HepG2 (cell line): ENCODE data around the gene GRM1. TPM values are rescaled to one million over a fixed set of nuclear protein-coding genes. Genes with fewer than 3 reads are reported as not detected.

Experiments used
- ATAC-seq: fragments of 200-7000 bp; cut with Tn5 transposase; 3 replicates; pipeline ENCODE4 v1.9.1; 2020; ENCODE audit warnings: mild to moderate bottlenecking, moderate library complexity
- BruUV-seq: library from RNA; stranded (reverse); fragments of 400-500 nt; replicated peaks from 2 replicates; lab custom pipeline; 2021; lab: Mats Ljungman, UMichigan
- CTCF ChIA-PET: fragments of 300-600 bp; formaldehyde crosslinking; extraction: SDS; loops from one replicate; lab custom pipeline; 2021; ENCODE audit warnings: low total read pairs, inconsistent platforms, low intra/inter-chr PET ratio; lab: Yijun Ruan, JAX
- POLR2A ChIA-PET: fragments of 350-600 bp; sonication (Branson Sonifier 250); formaldehyde crosslinking; loops from one replicate; lab custom pipeline; 2020; ENCODE audit warnings: antibody characterized with exemption, inconsistent platforms; lab: Yijun Ruan, JAX
- DNase-seq: peaks from one replicate; pipeline ENCODE4 v3.0.0-alpha.2; 2015; ENCODE audit warnings: low spot score
- FAIRE-seq: peaks from 3 replicates; lab custom pipeline; 2011; peaks lifted over from hg19 to GRCh38; lab: Jason Lieb, UNC
- H2AFZ ChIP-seq: one replicate; pipeline ENCODE4 v1.6.1; 2011; ENCODE audit warnings: low read length, inconsistent platforms
- H3K27ac ChIP-seq: fragments of 300-600 bp; 3 replicates; pipeline ENCODE4 v1.8.0; 2011; ENCODE audit warnings: mixed run types, mild to moderate bottlenecking, mixed read lengths, low read length, inconsistent platforms; ENCODE audit not compliant: insufficient read depth; ENCODE audit errors: extremely low read length
- H3K27me3 ChIP-seq, 2 experiments: fragments of 200-600 bp in 1 of 2; 2 replicates in 1 of 2; 3 replicates in 1 of 2; pipeline versions ENCODE4 v1.6.0 to v1.8.0; 2011; ENCODE audit warnings: low read length in 2 of 2, mild to moderate bottlenecking in 2 of 2, moderate library complexity in 2 of 2, inconsistent platforms in 1 of 2; ENCODE audit not compliant: insufficient read depth in 2 of 2, control insufficient read depth in 1 of 2
- H3K36me3 ChIP-seq, 2 experiments: fragments of 200-600 bp in 1 of 2; replicated peaks in 1 of 2; 2 replicates in 1 of 2; 3 replicates in 1 of 2; pipeline versions ENCODE4 v1.5.1 to v1.8.0; 2011; ENCODE audit warnings: low read length in 2 of 2, inconsistent platforms in 1 of 2; ENCODE audit not compliant: insufficient read depth in 2 of 2, control insufficient read depth in 1 of 2
- H3K4me1 ChIP-seq: 2 replicates; pipeline ENCODE4 v1.5.1; 2012; ENCODE audit warnings: low read length, inconsistent platforms; ENCODE audit not compliant: insufficient read depth
- H3K4me2 ChIP-seq: 2 replicates; pipeline ENCODE4 v1.6.0; 2011; ENCODE audit warnings: low read depth, low read length, inconsistent platforms
- H3K4me3 ChIP-seq, 3 experiments: fragments of 200-600 bp in 1 of 3; sonication (generic), shearing (Covaris generic) in 1 of 3; replicated peaks in 1 of 3; 2 replicates each; pipeline ENCODE4 v1.5.1; 2011 to 2016; ENCODE audit warnings: low read length in 3 of 3, inconsistent platforms in 2 of 3, low read depth in 2 of 3, mild to moderate bottlenecking in 2 of 3, control low read depth in 1 of 3, mixed read lengths in 1 of 3; ENCODE audit not compliant: insufficient read depth in 1 of 3
- H3K79me2 ChIP-seq: one replicate; pipeline ENCODE4 v1.6.1; 2011; ENCODE audit warnings: low read length, inconsistent platforms; ENCODE audit not compliant: insufficient read depth
- H3K9ac ChIP-seq: 2 replicates; pipeline ENCODE4 v1.6.0; 2011; ENCODE audit warnings: mild to moderate bottlenecking, low read depth, low read length, inconsistent platforms; ENCODE audit not compliant: insufficient read depth
- H3K9me3 ChIP-seq: 2 replicates; pipeline ENCODE4 v1.5.1; 2012; ENCODE audit warnings: mild to moderate bottlenecking, low read length
- H4K20me1 ChIP-seq: 2 replicates; pipeline ENCODE4 v1.6.0; 2011; ENCODE audit warnings: inconsistent platforms, mild to moderate bottlenecking, low read length, moderate library complexity; ENCODE audit not compliant: insufficient read depth
- CBFB ChIP-seq: sonication (generic); formaldehyde crosslinking; IDR thresholded peaks from 2 replicates; pipeline ENCODE4 v1.4.0; 2020; ENCODE audit warnings: missing genetic modification reagents
- CEBPB ChIP-seq: IDR thresholded peaks from 2 replicates; pipeline ENCODE4 v1.6.1; 2011; ENCODE audit warnings: low read depth, low read length, improper control_type of control experiment, borderline replicate concordance
- JUN ChIP-seq: sonication (generic); formaldehyde crosslinking; IDR thresholded peaks from 2 replicates; pipeline ENCODE4 v1.4.0; 2020; ENCODE audit warnings: mild to moderate bottlenecking, missing genetic modification reagents
- KLF15 ChIP-seq: sonication (generic); formaldehyde crosslinking; IDR thresholded peaks from 2 replicates; pipeline ENCODE4 v1.8.1; 2023; ENCODE audit warnings: borderline replicate concordance, mild to moderate bottlenecking, inconsistent platforms, missing genetic modification reagents, mixed read lengths
- LCORL ChIP-seq, 2 experiments: fragments of 450-650 bp in 1 of 2; sonication (generic) in 1 of 2; formaldehyde crosslinking in 1 of 2; IDR thresholded peaks; 2 replicates each; pipeline versions ENCODE4 v1.5.0 to v1.6.1; 2017 to 2020; ENCODE audit warnings: antibody characterized with exemption in 1 of 2, missing genetic modification reagents in 1 of 2
- SP4 ChIP-seq: sonication (generic); formaldehyde crosslinking; IDR thresholded peaks from 2 replicates; pipeline ENCODE4 v1.8.1; 2023; ENCODE audit warnings: mild to moderate bottlenecking, missing genetic modification reagents
- TGIF2 ChIP-seq: IDR thresholded peaks from 2 replicates; pipeline ENCODE4 v1.6.1; 2016; ENCODE audit warnings: control low read depth, missing compliant biosample characterization
- ZNF383 ChIP-seq: sonication (generic); formaldehyde crosslinking; IDR thresholded peaks from 2 replicates; pipeline ENCODE4 v1.4.0; 2020; ENCODE audit warnings: missing genetic modification reagents, mild to moderate bottlenecking, borderline replicate concordance
- ZNF704 ChIP-seq: sonication (generic); formaldehyde crosslinking; IDR thresholded peaks from 2 replicates; pipeline ENCODE4 v1.8.1; 2023; ENCODE audit warnings: mild to moderate bottlenecking, inconsistent platforms, moderate library complexity, missing genetic modification reagents, borderline replicate concordance
- WGBS: methylation state at CpG from one replicate; pipeline ENCODE4 v1.1.6; 2017; ENCODE audit warnings: low lambda C conversion rate; 5-methylcytosine and 5-hydroxymethylcytosine counted together
- in situ Hi-C: cut with HindIII; loops from 2 replicates; pipeline ENCODE4 v1.10.0; 2017; ENCODE audit warnings: low pct_unique_long_range_greater_than_20kb; ENCODE audit not compliant: extremely low pct_ligation_motif_present
- intact Hi-C: fragments of 100-400 bp; cut with micrococcal nuclease; formaldehyde crosslinking; loops from one replicate; pipeline ENCODE4 v1.10.0; 2022; ENCODE audit not compliant: unreplicated experiment
- polyA plus RNA-seq, 8 experiments: library from polyadenylated mRNA; depleted of rRNA in 3 of 8; stranded (reverse) in 7 of 8; unstranded in 1 of 8; fragments of >200 nt; fragmentation: Illumina TruSeq in 4 of 8; extraction: Trizol in 4 of 8; gene quantifications; 2 replicates each; pipeline versions ENCODE4 v1.2.1 to v1.2.3, GENCODE V29; 2011 to 2016; ENCODE audit warnings: low read depth in 4 of 8, missing spikeins in 1 of 8, mixed read lengths in 1 of 8; ENCODE audit not compliant: insufficient read depth in 1 of 8
- total RNA-seq, 5 experiments: library from RNA; depleted of rRNA; stranded (reverse); fragments of >200 nt; fragmentation: Illumina TruSeq; extraction: Trizol; gene quantifications; 2 replicates each; pipeline ENCODE4 v1.2.3, GENCODE V29; 2016; ENCODE audit warnings: low read depth in 1 of 5

The GRM1 gene
- total and polyA plus RNA-seq, 2 of the 13 experiments (the other 11 are each of a cell fraction or from before 2014, with no cell fraction given), result 0.09 TPM; not detected in 1

DNA sequence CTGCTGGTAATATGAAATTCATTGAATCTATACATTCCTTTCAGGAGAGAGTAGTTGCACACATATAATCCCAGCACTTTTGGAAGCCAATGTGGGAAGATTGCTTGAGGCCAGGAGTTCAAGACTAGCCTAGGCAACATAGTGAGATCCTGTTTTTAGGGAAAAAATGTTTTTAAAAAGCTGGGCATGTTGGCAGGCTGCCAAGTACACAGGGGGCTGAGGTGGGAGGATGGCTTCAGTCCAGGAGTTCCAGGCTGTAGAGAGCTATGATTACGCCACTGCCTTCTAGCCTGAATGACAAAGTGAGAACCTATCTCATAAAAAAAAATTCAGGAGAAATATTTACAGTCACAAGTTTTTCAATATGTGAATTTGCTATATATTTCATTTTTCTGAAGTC lies 71.9 kb downstream of the GRM1 start:
- no peak for TF ChIP-seq TGIF2 (CRISPR knock-in tag)
- TF ChIP-seq LCORL (IDR thresholded peaks at IDR 0.05), result peak; percentile 94
- TF ChIP-seq LCORL (CRISPR knock-in tag; IDR thresholded peaks at IDR 0.05), result no peak
- Histone ChIP-seq H3K9ac (no peak overlapping the region), H3K36me3 (no peaks in the 10 kb centered on the region), H3K9me3 (no peaks in the 10 kb centered on the region), H3K4me3 (no peak overlapping the region), H3K27me3 (no peaks in the 10 kb centered on the region), H3K79me2 (no peaks in the 10 kb centered on the region), H4K20me1 (no peaks in the 10 kb centered on the region), H3K27ac (no peak overlapping the region), H3K4me2 (no peak overlapping the region), H3K4me1 (no peaks in the 10 kb centered on the region), H2AFZ (no peak overlapping the region)
- in situ Hi-C loops, result no loop called here
- intact Hi-C loops, result no loop called here
- CTCF ChIA-PET, result no interaction called here
- ATAC-seq, result no peak
- POLR2A ChIA-PET, result no interaction called here
- BruUV-seq, result no TSS peak
- WGBS, result 41% methylated on average over 1 of the region's 1 CpG
- no peak for FAIRE-seq
- DNase-seq, result no peak

DNA sequence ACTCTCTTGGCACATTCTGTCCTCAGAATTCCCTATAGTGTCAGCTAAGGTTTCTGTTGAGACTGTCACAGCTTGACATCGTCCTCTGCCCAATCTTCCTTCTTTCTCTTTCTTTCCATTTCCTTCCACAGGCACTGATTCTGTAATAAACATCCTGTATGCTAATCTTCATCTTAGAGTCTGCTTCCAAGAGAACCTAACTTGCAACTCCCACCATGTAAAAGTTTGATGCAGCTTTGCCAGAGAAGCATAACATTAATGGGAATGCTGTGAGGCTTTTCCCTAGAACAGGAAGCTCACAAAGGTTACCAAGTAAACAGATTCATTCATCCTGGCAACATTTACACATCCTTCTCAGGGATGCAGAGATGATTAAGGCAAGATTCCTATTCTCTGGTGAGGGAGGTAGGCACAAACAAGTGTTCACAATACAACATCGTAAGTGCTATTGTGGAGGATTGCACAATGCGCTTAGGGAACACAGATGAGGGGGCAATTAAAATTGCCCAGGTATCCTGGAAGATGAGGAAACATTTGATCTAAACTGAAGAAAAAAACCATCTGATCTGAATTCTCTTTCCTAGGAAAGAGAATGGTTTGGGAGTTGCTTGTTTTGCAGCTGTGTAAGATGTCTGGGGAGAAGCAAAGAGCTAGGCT lies 74.7 kb downstream of the GRM1 start:
- H3K27me3 ChIP-seq, result no peaks in the 10 kb centered on the region
- ATAC-seq (no peak), DNase-seq (no peak), FAIRE-seq (no peak)
- no peak overlapping the region for H3K4me3 ChIP-seq
- TF ChIP-seq CEBPB, result peak; percentile 73
- no peak for TF ChIP-seq JUN (CRISPR knock-in tag)
- TF ChIP-seq SP4 (CRISPR knock-in tag), result no peak
- TF ChIP-seq ZNF383 (CRISPR knock-in tag), result no peak
- TF ChIP-seq CBFB, result no peak
- no peak for TF ChIP-seq ZNF704 (CRISPR knock-in tag)
- TF ChIP-seq KLF15 (CRISPR knock-in tag), result no peak
- intact Hi-C loops (no loop called here), in situ Hi-C loops (no loop called here)
- BruUV-seq, result no TSS peak
- H3K36me3 ChIP-seq, result no peaks in the 10 kb centered on the region
- no peaks in the 10 kb centered on the region for H3K79me2 ChIP-seq
- no peak overlapping the region for H3K9ac ChIP-seq
- POLR2A ChIA-PET, result no interaction called here
- no peak overlapping the region for H3K4me2 ChIP-seq
- no peaks in the 10 kb centered on the region for H4K20me1 ChIP-seq
- no peaks in the 10 kb centered on the region for H3K4me1 ChIP-seq
- 49% methylated on average over 3 of the region's 3 CpGs for WGBS
- CTCF ChIA-PET, result no interaction called here
- no peak overlapping the region for H2AFZ ChIP-seq
- no peaks in the 10 kb centered on the region for H3K9me3 ChIP-seq
- no peak overlapping the region for H3K27ac ChIP-seq
